SK-N-SH (cell line): ENCODE data around the gene NTN5.

ENCODE experiments used
- CTCF ChIP-seq: fragments of 200-600 bp; sonication (generic); IDR thresholded peaks from 2 replicates; pipeline ENCODE4 v1.6.1; 2017; ENCODE audit warnings: antibody characterized with exemption, mild to moderate bottlenecking, moderate library complexity
- EP300 ChIP-seq, 2 experiments: IDR thresholded peaks; 2 replicates each; pipeline versions ENCODE4 v1.4.0 to v1.6.1; 2012; ENCODE audit warnings: borderline replicate concordance in 1 of 2, low read depth in 1 of 2, low read length in 1 of 2
- EZH2phosphoT487 ChIP-seq: fragments of 200-600 bp; sonication (generic); IDR thresholded peaks from 2 replicates; pipeline ENCODE4 v1.6.1; 2017; ENCODE audit warnings: low read depth, mixed run types, mild to moderate bottlenecking, antibody characterized with exemption, moderate library complexity, borderline replicate concordance
- NRF1 ChIP-seq: IDR thresholded peaks from 2 replicates; pipeline ENCODE4 v1.6.1; 2012; ENCODE audit warnings: low read depth, mild to moderate bottlenecking, low read length
- POLR2AphosphoS5 ChIP-seq: IDR thresholded peaks from 2 replicates; pipeline ENCODE4 v1.6.1; 2012; ENCODE audit warnings: low read depth, low read length
- REST ChIP-seq: IDR thresholded peaks from 2 replicates; pipeline ENCODE4 v1.6.1; 2012; ENCODE audit warnings: mild to moderate bottlenecking, low read depth, low read length, moderate library complexity

- TF ChIP-seq EZH2phosphoT487 (no peak), NRF1 (no peak), CTCF (no peak), REST (no peak), POLR2AphosphoS5 (no peak), EP300 (IDR thresholded peaks at IDR 0.05; ENCODE audit: borderline replicate concordance in 1 of 2, low read depth in 1 of 2, low read length in 1 of 2) (no peak)
Observed at GRCh38 chr19:48648134-48648533, 24.7 kb downstream of the NTN5 start.
